Measurements from ENCODE around the gene SENP3. TPM values are rescaled to one million over a fixed set of nuclear protein-coding genes. Genes with fewer than 3 reads are reported as not detected.

The SENP3 gene
- total RNA-seq, 1 donor from 2014 or later = 55.8 TPM

GRCh38 chr17:7579834-7580603 lies 18.3 kb downstream of the SENP3 start:
- POLR2A ChIA-PET = interaction anchor here (0.6 to 3.1 kb wide), 25 partner anchors 9 to 797 kb away, joined by 3 to 36 read pairs (median 5); partner anchors contain the start of genes ACAP1, FXR2, POLR2A and SAT2

GRCh38 chr17:7580604-7581575 lies 19.2 kb downstream of the SENP3 start:
- peaks cover 86% of the 10 kb centered on the region for H3K4me1 Mint-ChIP-seq
- no peaks in the 10 kb centered on the region for H3K9me3 Mint-ChIP-seq
- H3K27me3 Mint-ChIP-seq = no peaks in the 10 kb centered on the region
- intact Hi-C loops (cut with micrococcal nuclease) = loop anchor here (10.0 kb wide), 1 partner anchor 536 kb away; the partner anchor contains the start of gene SLC16A11
- peak overlapping the region; percentile 75 for H3K27ac Mint-ChIP-seq
- H3K36me3 Mint-ChIP-seq (ENCODE audit: low read depth) = peaks cover 59% of the 10 kb centered on the region
- TF ChIP-seq CTCF (IDR thresholded peaks at IDR 0.05) = no peak
- ATAC-seq (ENCODE audit: low read depth) (no peak), DNase-seq (no peak)
- POLR2A ChIA-PET = interaction anchor here (0.9 to 3.1 kb wide), 9 partner anchors 8 to 272 kb away, joined by 3 to 36 read pairs (median 4); partner anchors contain the start of genes TP53 and WRAP53
- CTCF ChIA-PET = interaction anchor here (3.5 kb wide), 1 partner anchor 8 kb away, joined by 22 read pairs; the partner anchor contains the start of gene SOX15
- peak overlapping the region; percentile 41 for H3K4me3 Mint-ChIP-seq

More at GRCh38 chr17:7579834-7580603, 18.3 kb downstream of the SENP3 start:
- DNase-seq (no peak), ATAC-seq (ENCODE audit: low read depth) (no peak)
- CTCF ChIA-PET = interaction anchor here (3.5 kb wide), 1 partner anchor 9 kb away, joined by 22 read pairs; the partner anchor contains the start of gene SOX15
- Mint-ChIP-seq H3K4me1 (peaks cover 90% of the 10 kb centered on the region), H3K27me3 (no peaks in the 10 kb centered on the region), H3K27ac (peak overlapping the region; percentile 89), H3K9me3 (no peaks in the 10 kb centered on the region), H3K36me3 (ENCODE audit: low read depth) (peaks cover 68% of the 10 kb centered on the region), H3K4me3 (peak overlapping the region; percentile 25)
- intact Hi-C loops (cut with micrococcal nuclease) = loop anchor here (10.0 kb wide), 1 partner anchor 535 kb away; the partner anchor contains the start of gene SLC16A11
- TF ChIP-seq CTCF (IDR thresholded peaks at IDR 0.05) = no peak

GRCh38 chr17:7582396-7583252 lies 20.9 kb downstream of the SENP3 start:
- Mint-ChIP-seq H3K27me3 (no peaks in the 10 kb centered on the region), H3K4me1 (peaks cover 72% of the 10 kb centered on the region), H3K4me3 (peak overlapping the region; percentile 100), H3K9me3 (no peaks in the 10 kb centered on the region), H3K36me3 (ENCODE audit: low read depth) (peaks cover 50% of the 10 kb centered on the region), H3K27ac (peak overlapping the region; percentile 100)
- CTCF ChIA-PET = no interaction called here
- DNase-seq (no peak), ATAC-seq (ENCODE audit: low read depth) (no peak)
- POLR2A ChIA-PET = interaction anchor here (0.6 to 4.6 kb wide), 16 partner anchors 10 to 591 kb away, joined by 4 to 131 read pairs (median 8); partner anchors contain the start of genes ACAP1, CYB5D1, FXR2 and GPS2
- intact Hi-C loops (cut with micrococcal nuclease) = loop anchor here (1.0 to 10.0 kb wide), 4 partner anchors 21 to 538 kb away; partner anchors contain the start of genes SENP3 and SLC16A11
- no peak for TF ChIP-seq CTCF (IDR thresholded peaks at IDR 0.05)

- intact Hi-C loops (cut with micrococcal nuclease) = loop anchor here (1.0 to 10.0 kb wide), 6 partner anchors 11 to 539 kb away; partner anchors contain the start of genes POLR2A, SENP3 and SLC16A11
- DNase-seq = peak; percentile 90
- ChIA-PET POLR2A (interaction anchor here (0.6 to 4.6 kb wide), 41 partner anchors 11 to 711 kb away, joined by 3 to 131 read pairs (median 5); partner anchors contain the start of genes ACAP1, ATP1B2, CYB5D1 and FXR2), CTCF (interaction anchor here (0.9 to 3.1 kb wide), 7 partner anchors 12 to 228 kb away, joined by 3 to 15 read pairs (median 3); partner anchors contain the start of gene SENP3)
- peak within 1 kb of the TSS; percentile 100 for H3K4me3 Mint-ChIP-seq
- no peaks in the 10 kb centered on the region for H3K27me3 Mint-ChIP-seq
- H3K9me3 Mint-ChIP-seq = no peaks in the 10 kb centered on the region
- H3K4me1 Mint-ChIP-seq = peaks cover 64% of the 10 kb centered on the region
- no peak for TF ChIP-seq CTCF (IDR thresholded peaks at IDR 0.05)
- peak within 1 kb of the TSS; percentile 100 for H3K27ac Mint-ChIP-seq
- peak; percentile 76 for ATAC-seq (ENCODE audit: low read depth)
- peaks cover 48% of the 10 kb centered on the region for H3K36me3 Mint-ChIP-seq (ENCODE audit: low read depth)
These were observed 21.8 kb downstream of the SENP3 start, which contains the start of gene MPDU1 for GRCh38 chr17:7583253-7584109. TSS of gene MPDU1 (plus strand) at chr17:7583852. CDS start at chr17:7583863, 11 bp downstream.

All from activated B cell treated with CpG ODN at 0.5 μM for 24 hours (primary cell).